HepG2 (cell line): ENCODE measurements around the gene CISTR. TPM values are rescaled to one million over a fixed set of nuclear protein-coding genes. Genes with fewer than 3 reads are reported as not detected.

Experiments used
- ATAC-seq: fragments of 200-7000 bp; cut with Tn5 transposase; 3 replicates; pipeline ENCODE4 v1.9.1; 2020; ENCODE audit warnings: mild to moderate bottlenecking, moderate library complexity
- BruUV-seq: library from RNA; stranded (reverse); fragments of 400-500 nt; replicated peaks from 2 replicates; lab custom pipeline; 2021; lab: Mats Ljungman, UMichigan
- CTCF ChIA-PET: fragments of 300-600 bp; formaldehyde crosslinking; extraction: SDS; loops from one replicate; lab custom pipeline; 2021; ENCODE audit warnings: low total read pairs, inconsistent platforms, low intra/inter-chr PET ratio; lab: Yijun Ruan, JAX
- POLR2A ChIA-PET: fragments of 350-600 bp; sonication (Branson Sonifier 250); formaldehyde crosslinking; loops from one replicate; lab custom pipeline; 2020; ENCODE audit warnings: antibody characterized with exemption, inconsistent platforms; lab: Yijun Ruan, JAX
- DNase-seq: peaks from one replicate; pipeline ENCODE4 v3.0.0-alpha.2; 2015; ENCODE audit warnings: low spot score
- FAIRE-seq: peaks from 3 replicates; lab custom pipeline; 2011; peaks lifted over from hg19 to GRCh38; lab: Jason Lieb, UNC
- H2AFZ ChIP-seq: one replicate; pipeline ENCODE4 v1.6.1; 2011; ENCODE audit warnings: low read length, inconsistent platforms
- H3K27ac ChIP-seq: fragments of 300-600 bp; 3 replicates; pipeline ENCODE4 v1.8.0; 2011; ENCODE audit warnings: mixed run types, mild to moderate bottlenecking, mixed read lengths, low read length, inconsistent platforms; ENCODE audit not compliant: insufficient read depth; ENCODE audit errors: extremely low read length
- H3K27me3 ChIP-seq, 2 experiments: fragments of 200-600 bp in 1 of 2; 2 replicates in 1 of 2; 3 replicates in 1 of 2; pipeline versions ENCODE4 v1.6.0 to v1.8.0; 2011; ENCODE audit warnings: low read length in 2 of 2, mild to moderate bottlenecking in 2 of 2, moderate library complexity in 2 of 2, inconsistent platforms in 1 of 2; ENCODE audit not compliant: insufficient read depth in 2 of 2, control insufficient read depth in 1 of 2
- H3K36me3 ChIP-seq, 2 experiments: fragments of 200-600 bp in 1 of 2; replicated peaks in 1 of 2; 2 replicates in 1 of 2; 3 replicates in 1 of 2; pipeline versions ENCODE4 v1.5.1 to v1.8.0; 2011; ENCODE audit warnings: low read length in 2 of 2, inconsistent platforms in 1 of 2; ENCODE audit not compliant: insufficient read depth in 2 of 2, control insufficient read depth in 1 of 2
- H3K4me1 ChIP-seq: 2 replicates; pipeline ENCODE4 v1.5.1; 2012; ENCODE audit warnings: low read length, inconsistent platforms; ENCODE audit not compliant: insufficient read depth
- H3K4me2 ChIP-seq: 2 replicates; pipeline ENCODE4 v1.6.0; 2011; ENCODE audit warnings: low read depth, low read length, inconsistent platforms
- H3K4me3 ChIP-seq, 3 experiments: fragments of 200-600 bp in 1 of 3; sonication (generic), shearing (Covaris generic) in 1 of 3; replicated peaks in 1 of 3; 2 replicates each; pipeline ENCODE4 v1.5.1; 2011 to 2016; ENCODE audit warnings: low read length in 3 of 3, inconsistent platforms in 2 of 3, low read depth in 2 of 3, mild to moderate bottlenecking in 2 of 3, control low read depth in 1 of 3, mixed read lengths in 1 of 3; ENCODE audit not compliant: insufficient read depth in 1 of 3
- H3K79me2 ChIP-seq: one replicate; pipeline ENCODE4 v1.6.1; 2011; ENCODE audit warnings: low read length, inconsistent platforms; ENCODE audit not compliant: insufficient read depth
- H3K9ac ChIP-seq: 2 replicates; pipeline ENCODE4 v1.6.0; 2011; ENCODE audit warnings: mild to moderate bottlenecking, low read depth, low read length, inconsistent platforms; ENCODE audit not compliant: insufficient read depth
- H3K9me3 ChIP-seq: 2 replicates; pipeline ENCODE4 v1.5.1; 2012; ENCODE audit warnings: mild to moderate bottlenecking, low read length
- H4K20me1 ChIP-seq: 2 replicates; pipeline ENCODE4 v1.6.0; 2011; ENCODE audit warnings: inconsistent platforms, mild to moderate bottlenecking, low read length, moderate library complexity; ENCODE audit not compliant: insufficient read depth
- ELK4 ChIP-seq: sonication (generic); formaldehyde crosslinking; IDR thresholded peaks from 2 replicates; pipeline ENCODE4 v1.9.0; 2021; ENCODE audit warnings: missing genetic modification reagents, borderline replicate concordance
- GZF1 ChIP-seq: sonication (generic); formaldehyde crosslinking; IDR thresholded peaks from 2 replicates; pipeline ENCODE4 v1.5.1; 2020; ENCODE audit warnings: mild to moderate bottlenecking, missing genetic modification reagents
- KDM1A ChIP-seq: IDR thresholded peaks from 2 replicates; pipeline ENCODE4 v1.6.1; 2016; ENCODE audit warnings: missing compliant biosample characterization
- KDM2A ChIP-seq: sonication (generic); formaldehyde crosslinking; IDR thresholded peaks from 2 replicates; pipeline ENCODE4 v1.4.0; 2020; ENCODE audit warnings: low read depth, missing genetic modification reagents, borderline replicate concordance
- PCBP1 ChIP-seq: fragments of 200-400 bp; formaldehyde crosslinking; IDR thresholded peaks from 2 replicates; pipeline ENCODE4 v1.6.1; 2017; ENCODE audit warnings: mild to moderate bottlenecking, low read depth, low read length, borderline replicate concordance
- ZBTB42 ChIP-seq: sonication (generic); formaldehyde crosslinking; IDR thresholded peaks from 2 replicates; pipeline ENCODE4 v1.5.0; 2020; ENCODE audit warnings: mild to moderate bottlenecking, missing genetic modification reagents
- ZNF441 ChIP-seq: sonication (generic); formaldehyde crosslinking; IDR thresholded peaks from 2 replicates; pipeline ENCODE4 v1.7.0; 2021; ENCODE audit warnings: missing genetic modification reagents, borderline replicate concordance
- ZNF703 ChIP-seq: sonication (generic); formaldehyde crosslinking; IDR thresholded peaks from 2 replicates; pipeline ENCODE4 v1.5.1; 2020; ENCODE audit warnings: missing genetic modification reagents, mild to moderate bottlenecking, moderate library complexity, borderline replicate concordance
- WGBS: methylation state at CpG from one replicate; pipeline ENCODE4 v1.1.6; 2017; ENCODE audit warnings: low lambda C conversion rate; 5-methylcytosine and 5-hydroxymethylcytosine counted together
- in situ Hi-C: cut with HindIII; loops from 2 replicates; pipeline ENCODE4 v1.10.0; 2017; ENCODE audit warnings: low pct_unique_long_range_greater_than_20kb; ENCODE audit not compliant: extremely low pct_ligation_motif_present
- intact Hi-C: fragments of 100-400 bp; cut with micrococcal nuclease; formaldehyde crosslinking; loops from one replicate; pipeline ENCODE4 v1.10.0; 2022; ENCODE audit not compliant: unreplicated experiment
- polyA plus RNA-seq, 8 experiments: library from polyadenylated mRNA; depleted of rRNA in 3 of 8; stranded (reverse) in 7 of 8; unstranded in 1 of 8; fragments of >200 nt; fragmentation: Illumina TruSeq in 4 of 8; extraction: Trizol in 4 of 8; gene quantifications; 2 replicates each; pipeline versions ENCODE4 v1.2.1 to v1.2.3, GENCODE V29; 2011 to 2016; ENCODE audit warnings: low read depth in 4 of 8, missing spikeins in 1 of 8, mixed read lengths in 1 of 8; ENCODE audit not compliant: insufficient read depth in 1 of 8
- total RNA-seq, 5 experiments: library from RNA; depleted of rRNA; stranded (reverse); fragments of >200 nt; fragmentation: Illumina TruSeq; extraction: Trizol; gene quantifications; 2 replicates each; pipeline ENCODE4 v1.2.3, GENCODE V29; 2016; ENCODE audit warnings: low read depth in 1 of 5
- TF ChIP-seq, protein P1 (sequence below): sonication (generic); formaldehyde crosslinking; IDR thresholded peaks from 2 replicates; pipeline ENCODE4 v1.5.0; 2020; ENCODE audit warnings: mild to moderate bottlenecking, missing genetic modification reagents
- TF ChIP-seq, protein P2 (sequence below): sonication (generic); formaldehyde crosslinking; conservative IDR thresholded peaks from 2 replicates; pipeline ENCODE4 v1.4.0; 2020; ENCODE audit warnings: missing genetic modification reagents
- TF ChIP-seq, protein P3 (sequence below): sonication (generic); formaldehyde crosslinking; IDR thresholded peaks from 2 replicates; pipeline ENCODE4 v1.8.1; 2023; ENCODE audit warnings: mild to moderate bottlenecking, moderate library complexity, missing genetic modification reagents

Gene CISTR
- total and polyA plus RNA-seq, 2 of the 13 experiments (the other 11 are each of a cell fraction or from before 2014, with no cell fraction given), result not detected

DNA sequence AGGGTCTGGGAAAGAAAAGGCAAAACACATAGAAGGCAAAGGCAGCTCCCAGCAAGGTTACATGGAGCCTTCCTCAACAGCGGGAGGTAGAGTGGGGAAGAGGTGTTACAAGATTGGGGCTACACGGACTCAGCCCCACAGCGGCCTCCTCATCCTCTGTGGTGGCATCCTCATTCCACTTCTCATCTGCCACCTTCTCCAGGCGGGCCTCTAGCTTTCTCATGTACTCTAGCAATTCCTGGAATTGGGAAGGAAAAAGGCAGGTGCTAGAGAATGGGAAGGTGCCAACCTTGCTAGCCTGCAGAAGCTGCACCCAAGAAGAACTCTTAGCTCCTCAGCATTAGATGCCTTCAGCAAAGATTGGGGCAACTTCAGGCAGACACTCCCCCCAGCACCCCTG, 37.8 kb downstream of the CISTR start:
- in situ Hi-C loops, result no loop called here
- no TSS peak for BruUV-seq
- H4K20me1 ChIP-seq, result no peaks in the 10 kb centered on the region
- H3K79me2 ChIP-seq, result no peaks in the 10 kb centered on the region
- peaks cover 0 to 8% of the 10 kb centered on the region in 2 experiments; a peak in 1 of 5 replicates for H3K27me3 ChIP-seq
- POLR2A ChIA-PET, result no interaction called here
- H3K4me1 ChIP-seq, result no peaks in the 10 kb centered on the region
- no peak overlapping the region for H3K27ac ChIP-seq
- no peak overlapping the region for H3K4me3 ChIP-seq
- WGBS, result 91% methylated on average over 4 of the region's 4 CpGs
- DNase-seq (no peak), ATAC-seq (no peak), FAIRE-seq (no peak)
- intact Hi-C loops, result no loop called here
- CTCF ChIA-PET, result no interaction called here
- no peak overlapping the region for H3K9ac ChIP-seq
- no peaks in the 10 kb centered on the region for H3K9me3 ChIP-seq
- no peak overlapping the region for H3K4me2 ChIP-seq
- H3K36me3 ChIP-seq, result no peaks in the 10 kb centered on the region; a peak in 2 of 5 replicates
- no peak for TF ChIP-seq GZF1 (CRISPR knock-in tag)
- TF ChIP-seq ZNF703, result no peak
- TF ChIP-seq KDM2A (CRISPR knock-in tag), result no peak
- no peak for TF ChIP-seq ZNF441
- TF ChIP-seq, protein P1, sequence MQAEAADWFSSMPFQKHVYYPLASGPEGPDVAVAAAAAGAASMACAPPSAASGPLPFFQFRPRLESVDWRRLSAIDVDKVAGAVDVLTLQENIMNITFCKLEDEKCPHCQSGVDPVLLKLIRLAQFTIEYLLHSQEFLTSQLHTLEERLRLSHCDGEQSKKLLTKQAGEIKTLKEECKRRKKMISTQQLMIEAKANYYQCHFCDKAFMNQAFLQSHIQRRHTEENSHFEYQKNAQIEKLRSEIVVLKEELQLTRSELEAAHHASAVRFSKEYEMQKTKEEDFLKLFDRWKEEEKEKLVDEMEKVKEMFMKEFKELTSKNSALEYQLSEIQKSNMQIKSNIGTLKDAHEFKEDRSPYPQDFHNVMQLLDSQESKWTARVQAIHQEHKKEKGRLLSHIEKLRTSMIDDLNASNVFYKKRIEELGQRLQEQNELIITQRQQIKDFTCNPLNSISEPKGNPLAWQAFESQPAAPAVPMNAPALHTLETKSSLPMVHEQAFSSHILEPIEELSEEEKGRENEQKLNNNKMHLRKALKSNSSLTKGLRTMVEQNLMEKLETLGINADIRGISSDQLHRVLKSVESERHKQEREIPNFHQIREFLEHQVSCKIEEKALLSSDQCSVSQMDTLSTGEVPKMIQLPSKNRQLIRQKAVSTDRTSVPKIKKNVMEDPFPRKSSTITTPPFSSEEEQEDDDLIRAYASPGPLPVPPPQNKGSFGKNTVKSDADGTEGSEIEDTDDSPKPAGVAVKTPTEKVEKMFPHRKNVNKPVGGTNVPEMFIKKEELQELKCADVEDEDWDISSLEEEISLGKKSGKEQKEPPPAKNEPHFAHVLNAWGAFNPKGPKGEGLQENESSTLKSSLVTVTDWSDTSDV (CRISPR knock-in tag), result no peak
- TF ChIP-seq PCBP1, result no peak
- TF ChIP-seq ELK4 (CRISPR knock-in tag), result no peak
- TF ChIP-seq, protein P2, sequence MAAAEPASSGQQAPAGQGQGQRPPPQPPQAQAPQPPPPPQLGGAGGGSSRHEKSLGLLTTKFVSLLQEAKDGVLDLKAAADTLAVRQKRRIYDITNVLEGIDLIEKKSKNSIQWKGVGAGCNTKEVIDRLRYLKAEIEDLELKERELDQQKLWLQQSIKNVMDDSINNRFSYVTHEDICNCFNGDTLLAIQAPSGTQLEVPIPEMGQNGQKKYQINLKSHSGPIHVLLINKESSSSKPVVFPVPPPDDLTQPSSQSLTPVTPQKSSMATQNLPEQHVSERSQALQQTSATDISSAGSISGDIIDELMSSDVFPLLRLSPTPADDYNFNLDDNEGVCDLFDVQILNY (CRISPR knock-in tag), result no peak
- TF ChIP-seq, protein P3, sequence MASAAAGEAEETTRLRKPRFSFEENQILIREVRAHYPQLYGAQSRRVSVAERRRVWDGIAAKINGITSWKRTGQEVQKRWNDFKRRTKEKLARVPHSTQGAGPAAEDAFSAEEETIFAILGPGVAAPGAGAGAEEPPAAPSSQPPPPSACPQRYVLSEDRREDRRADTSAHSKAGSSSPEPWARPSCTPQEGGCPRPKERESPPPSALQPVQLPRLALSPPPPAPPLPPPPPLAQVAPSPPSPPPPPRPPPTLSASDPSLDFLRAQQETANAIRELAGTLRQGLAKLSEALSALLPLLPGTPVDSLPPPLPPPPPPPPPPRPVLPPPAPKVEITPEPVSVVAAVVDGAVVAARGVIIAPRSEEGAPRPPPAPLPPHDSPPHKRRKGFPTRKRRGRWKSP (CRISPR knock-in tag), result no peak
- no peak for TF ChIP-seq ZBTB42 (CRISPR knock-in tag)
- no peak for TF ChIP-seq KDM1A (CRISPR knock-in tag)
- no peak overlapping the region for H2AFZ ChIP-seq
